Esophagus muscularis mucosa (tissue), 4 donors: ENCODE results near the gene ATAD5. TPM values are rescaled to one million over a fixed set of nuclear protein-coding genes. Genes with fewer than 3 reads are reported as not detected.

Source experiments
- DNase-seq: peaks from one replicate; pipeline ENCODE4 v3.0.0-alpha.2; 2017; ENCODE audit errors: extremely low spot score
- H3K27ac ChIP-seq, 4 donors: fragments of 200-600 bp; sonication (generic); replicated peaks in 1 of 4; 1 replicate in 3 of 4; 2 replicates in 1 of 4; pipeline ENCODE4 v1.5.1; 2016 to 2019; ENCODE audit warnings: mild to moderate bottlenecking in 1 of 4
- H3K27me3 ChIP-seq, 4 donors: fragments of 200-600 bp; sonication (generic); one replicate each; pipeline versions ENCODE4 v1.5.1 to v1.6.0; 2016 to 2019
- H3K36me3 ChIP-seq, 4 donors: fragments of 200-600 bp; sonication (generic); one replicate each; pipeline ENCODE4 v1.5.1; 2016 to 2019
- H3K4me1 ChIP-seq, 4 donors: fragments of 200-600 bp; sonication (generic); one replicate each; pipeline ENCODE4 v1.5.1; 2016 to 2019
- H3K4me3 ChIP-seq, 4 donors: fragments of 200-600 bp; sonication (generic); 1 replicate in 2 of 4; 2 replicates in 2 of 4; pipeline ENCODE4 v1.5.1; 2016 to 2019; ENCODE audit warnings: mild to moderate bottlenecking in 4 of 4, moderate library complexity in 1 of 4
- H3K9me3 ChIP-seq, 4 donors: fragments of 200-600 bp; sonication (generic); 1 replicate in 3 of 4; 2 replicates in 1 of 4; pipeline ENCODE4 v1.5.1; 2016 to 2019
- EP300 ChIP-seq: sonication (generic); formaldehyde crosslinking; IDR thresholded peaks from one replicate; pipeline ENCODE4 v1.6.1; 2017; ENCODE audit warnings: antibody characterized with exemption
- POLR2A ChIP-seq: fragments of 450-650 bp; IDR thresholded peaks from one replicate; pipeline ENCODE4 v1.6.1; 2017; ENCODE audit warnings: antibody characterized with exemption, moderate library complexity, mild to moderate bottlenecking, low read depth
- POLR2AphosphoS5 ChIP-seq, 2 donors: sonication (generic); formaldehyde crosslinking; IDR thresholded peaks; one replicate each; pipeline ENCODE4 v1.6.1; 2017; ENCODE audit warnings: antibody characterized with exemption in 2 of 2
- WGBS: methylation state at CpG from one replicate; pipeline ENCODE4 v1.1.5; 2018; 5-methylcytosine and 5-hydroxymethylcytosine counted together
- intact Hi-C: fragments of 100-400 bp; cut with DNase I; formaldehyde crosslinking; loops from one replicate; pipeline ENCODE4 v1.15.1; 2023
- total RNA-seq, 4 donors: library from RNA; depleted of rRNA; stranded (reverse); fragments of >200 nt; gene quantifications; one replicate each; pipeline versions ENCODE4 v1.1.0 to v1.2.1, GENCODE V29; 2016
- TF ChIP-seq, protein P1 (sequence below), 3 experiments: fragments of 200-600 bp in 2 of 3; fragments of 450-650 bp in 1 of 3; sonication (generic) in 2 of 3; IDR thresholded peaks; one replicate each; pipeline ENCODE4 v1.5.1; 2017 to 2019; ENCODE audit warnings: antibody characterized with exemption in 3 of 3, mild to moderate bottlenecking in 2 of 3, moderate library complexity in 1 of 3

The ATAD5 gene
- total RNA-seq, 4 donors from 2014 or later, result 0.33 to 1.7 (median 0.52) TPM

DNA sequence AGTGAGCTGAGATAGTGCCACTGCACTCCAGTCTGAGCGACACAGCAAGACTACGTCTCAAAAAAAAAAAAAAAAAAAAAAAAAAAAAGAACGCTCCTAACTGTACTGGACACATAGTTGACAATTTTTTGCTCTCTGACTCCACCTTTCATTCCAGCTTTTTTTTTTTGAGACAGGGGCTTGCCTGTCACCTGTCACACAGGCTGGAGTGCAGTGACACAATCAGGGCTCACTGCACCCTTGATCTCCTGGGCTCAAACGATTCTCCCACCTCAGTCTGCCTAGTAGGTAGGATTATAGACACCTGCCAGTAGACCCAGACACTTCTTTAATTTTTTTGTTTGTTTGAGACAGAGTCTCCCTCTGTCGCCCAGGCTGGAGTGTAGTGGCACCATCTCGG lies 4.7 kb upstream of the ATAD5 start:
- Histone ChIP-seq H3K27ac (no peak overlapping the region), H3K9me3 (no peaks in the 10 kb centered on the region), H3K27me3 (no peaks in the 10 kb centered on the region), H3K4me3 (no peak overlapping the region), H3K36me3 (no peaks in the 10 kb centered on the region), H3K4me1 (peaks cover 12 to 32% (median 30%) of the 10 kb centered on the region in 4 donors)
- intact Hi-C loops, result loop anchor here (10.0 kb wide), 1 partner anchor 112 kb away; no protein-coding TSS in a partner anchor
- DNase-seq, result no peak
- 86% methylated on average over 6 of the region's 6 CpGs for WGBS
- TF ChIP-seq EP300 (no peak), POLR2AphosphoS5 (IDR thresholded peaks at IDR 0.05) (no peak), POLR2A (no peak)
- TF ChIP-seq, protein P1, sequence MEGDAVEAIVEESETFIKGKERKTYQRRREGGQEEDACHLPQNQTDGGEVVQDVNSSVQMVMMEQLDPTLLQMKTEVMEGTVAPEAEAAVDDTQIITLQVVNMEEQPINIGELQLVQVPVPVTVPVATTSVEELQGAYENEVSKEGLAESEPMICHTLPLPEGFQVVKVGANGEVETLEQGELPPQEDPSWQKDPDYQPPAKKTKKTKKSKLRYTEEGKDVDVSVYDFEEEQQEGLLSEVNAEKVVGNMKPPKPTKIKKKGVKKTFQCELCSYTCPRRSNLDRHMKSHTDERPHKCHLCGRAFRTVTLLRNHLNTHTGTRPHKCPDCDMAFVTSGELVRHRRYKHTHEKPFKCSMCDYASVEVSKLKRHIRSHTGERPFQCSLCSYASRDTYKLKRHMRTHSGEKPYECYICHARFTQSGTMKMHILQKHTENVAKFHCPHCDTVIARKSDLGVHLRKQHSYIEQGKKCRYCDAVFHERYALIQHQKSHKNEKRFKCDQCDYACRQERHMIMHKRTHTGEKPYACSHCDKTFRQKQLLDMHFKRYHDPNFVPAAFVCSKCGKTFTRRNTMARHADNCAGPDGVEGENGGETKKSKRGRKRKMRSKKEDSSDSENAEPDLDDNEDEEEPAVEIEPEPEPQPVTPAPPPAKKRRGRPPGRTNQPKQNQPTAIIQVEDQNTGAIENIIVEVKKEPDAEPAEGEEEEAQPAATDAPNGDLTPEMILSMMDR (IDR thresholded peaks at IDR 0.05), result no peak

DNA sequence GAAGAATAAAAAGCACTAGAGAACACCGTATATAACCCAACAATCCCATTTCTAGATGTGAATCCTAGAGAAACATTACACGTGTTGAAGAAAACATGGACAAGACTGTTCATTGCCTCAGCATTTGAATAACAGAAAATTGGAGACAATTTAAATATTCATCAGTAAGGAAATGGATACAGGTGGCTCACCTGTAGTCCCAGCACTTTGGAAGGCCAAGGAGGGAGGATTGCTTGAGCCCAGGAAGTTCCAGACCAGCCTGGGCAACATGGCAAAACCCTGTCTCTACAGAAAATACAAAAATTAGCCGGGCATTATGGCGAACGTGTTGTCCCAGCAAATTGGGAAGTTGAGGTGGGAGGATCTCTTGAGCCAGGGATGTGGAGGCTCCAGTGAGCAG lies 2.7 kb upstream of the ATAD5 start:
- Histone ChIP-seq H3K36me3 (no peaks in the 10 kb centered on the region), H3K27ac (no peak overlapping the region), H3K27me3 (no peaks in the 10 kb centered on the region), H3K4me1 (peaks cover 18 to 28% (median 24%) of the 10 kb centered on the region in 4 donors), H3K9me3 (no peaks in the 10 kb centered on the region), H3K4me3 (no peak overlapping the region)
- intact Hi-C loops, result loop anchor here (10.0 kb wide), 1 partner anchor 114 kb away; no protein-coding TSS in a partner anchor
- WGBS, result 83% methylated on average over 5 of the region's 5 CpGs
- DNase-seq, result no peak
- TF ChIP-seq POLR2AphosphoS5 (IDR thresholded peaks at IDR 0.05), result no peak
- TF ChIP-seq, protein P1 (IDR thresholded peaks at IDR 0.05), result no peak
- TF ChIP-seq POLR2A, result no peak
- no peak for TF ChIP-seq EP300

DNA sequence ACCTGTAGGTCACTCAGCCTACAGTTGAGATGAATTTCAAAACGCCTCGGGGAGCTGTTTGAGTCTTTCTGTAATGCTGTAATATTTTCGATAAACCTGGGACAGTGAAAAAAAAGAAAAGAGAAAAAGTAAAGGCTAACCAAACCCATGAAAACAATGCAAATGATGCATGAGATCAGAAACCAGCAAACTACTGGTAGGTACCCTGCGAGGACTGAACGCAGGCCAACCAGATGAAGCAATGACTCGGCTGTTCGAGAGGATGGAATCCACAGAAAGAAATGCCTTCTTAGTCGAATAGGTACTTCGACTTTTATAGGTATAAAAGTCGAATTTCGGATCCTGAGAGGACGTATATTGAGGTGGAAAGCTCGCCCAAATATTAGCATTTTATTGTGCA lies 509 bp upstream of the ATAD5 start:
- TF ChIP-seq EP300 (no peak), POLR2A (no peak), POLR2AphosphoS5 (IDR thresholded peaks at IDR 0.05) (no peak)
- TF ChIP-seq, protein P1 (IDR thresholded peaks at IDR 0.05), result no peak
- no peaks in the 10 kb centered on the region for H3K27me3 ChIP-seq
- intact Hi-C loops, result no loop called here
- H3K4me3 ChIP-seq, result peak overlapping the region; percentile 61 to 89 (median 68)
- WGBS, result 27% methylated on average over 13 of the region's 13 CpGs
- DNase-seq, result no peak
- peak overlapping the region; percentile 27 to 55 (median 39) for H3K27ac ChIP-seq
- no peaks in the 10 kb centered on the region for H3K9me3 ChIP-seq
- peaks cover 12 to 19% (median 15%) of the 10 kb centered on the region in 4 donors for H3K4me1 ChIP-seq
- no peaks in the 10 kb centered on the region for H3K36me3 ChIP-seq

DNA sequence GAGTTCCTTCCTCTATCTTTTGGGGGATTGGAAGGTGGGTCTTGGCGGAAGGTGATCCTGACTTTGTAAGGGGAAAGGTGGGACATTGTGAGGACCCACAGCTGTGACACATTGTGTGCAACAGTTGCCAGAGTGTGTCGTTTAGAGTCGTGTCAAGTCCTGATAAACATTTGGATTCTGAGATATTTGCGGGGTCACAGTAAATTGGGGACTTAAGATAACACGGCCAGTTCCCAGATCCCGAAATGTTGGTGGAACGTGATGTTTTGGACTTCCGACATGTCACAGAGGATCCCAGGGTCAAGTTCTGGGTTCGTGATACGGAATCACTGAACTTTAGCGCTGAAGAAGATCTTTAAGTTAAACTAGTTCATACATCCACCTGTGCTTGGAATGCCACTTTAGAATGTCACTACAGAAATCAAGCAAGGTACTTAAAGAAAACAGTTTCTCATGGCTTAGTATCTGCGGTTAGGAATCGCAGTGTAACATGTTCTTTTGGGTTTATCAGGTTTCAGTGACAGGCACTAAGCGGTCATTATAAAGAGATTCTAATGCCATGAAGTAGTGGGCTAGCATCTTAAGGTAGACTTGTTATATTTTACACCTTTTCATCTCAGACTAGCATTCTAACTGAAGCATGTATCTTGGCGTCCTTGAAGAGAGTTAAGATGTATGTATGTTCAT lies 815 bp downstream of the ATAD5 start:
- Histone ChIP-seq H3K36me3 (no peaks in the 10 kb centered on the region), H3K27me3 (no peaks in the 10 kb centered on the region), H3K27ac (peak overlapping the region in 1 of 4 donors; percentile 45), H3K4me1 (peaks cover 12 to 19% (median 15%) of the 10 kb centered on the region in 4 donors), H3K4me3 (peak overlapping the region; percentile 61 to 89 (median 68)), H3K9me3 (no peaks in the 10 kb centered on the region)
- TF ChIP-seq, protein P1 (IDR thresholded peaks at IDR 0.05), result no peak
- TF ChIP-seq EP300 (no peak), POLR2AphosphoS5 (IDR thresholded peaks at IDR 0.05) (no peak), POLR2A (no peak)
- DNase-seq, result no peak
- intact Hi-C loops, result no loop called here
- WGBS, result 2% methylated on average over 15 of the region's 15 CpGs
